A673 (cell line): ENCODE results near the gene WLS. TPM values are rescaled to one million over a fixed set of nuclear protein-coding genes. Genes with fewer than 3 reads are reported as not detected.

Source experiments
- BruUV-seq: library from RNA; stranded (reverse); fragments of 400-500 nt; replicated peaks from 2 replicates; lab custom pipeline; 2021; lab: Mats Ljungman, UMichigan
- CTCF ChIA-PET: fragments of 300-600 bp; sonication (Branson Sonifier 250); formaldehyde crosslinking; loops from one replicate; lab custom pipeline; 2022; ENCODE audit warnings: antibody characterized with exemption; lab: Charles Lee
- POLR2A ChIA-PET: fragments of 300-600 bp; sonication (Branson Sonifier 250); formaldehyde crosslinking; loops from one replicate; lab custom pipeline; 2022; ENCODE audit warnings: antibody characterized with exemption; ENCODE audit not compliant: low non-redundant PET; lab: Charles Lee
- DNase-seq: peaks from one replicate; pipeline ENCODE4 v3.0.0-alpha.2; 2015; ENCODE audit warnings: low spot score
- H3K27ac ChIP-seq: fragments of 200-600 bp; sonication (generic); 2 replicates; pipeline ENCODE4 v1.5.1; 2016; ENCODE audit warnings: mixed run types, low read depth, mild to moderate bottlenecking, mixed read lengths, antibody characterized with exemption, low read length; ENCODE audit not compliant: poor library complexity, severe bottlenecking
- H3K27me3 ChIP-seq: fragments of 200-600 bp; sonication (generic); replicated peaks from 2 replicates; pipeline ENCODE4 v1.6.1; 2017; ENCODE audit warnings: mixed run types, low read depth, mild to moderate bottlenecking, mixed read lengths, antibody characterized with exemption, low read length; ENCODE audit not compliant: insufficient read depth, poor library complexity
- H3K36me3 ChIP-seq: fragments of 200-600 bp; sonication (generic); 2 replicates; pipeline ENCODE4 v1.6.1; 2016; ENCODE audit warnings: mixed run types, mild to moderate bottlenecking, mixed read lengths, antibody characterized with exemption, low read length; ENCODE audit not compliant: insufficient read depth, poor library complexity, severe bottlenecking
- H3K4me1 ChIP-seq: fragments of 200-600 bp; sonication (generic); 2 replicates; pipeline ENCODE4 v1.6.1; 2017; ENCODE audit warnings: mixed run types, mild to moderate bottlenecking, mixed read lengths, antibody characterized with exemption, low read length; ENCODE audit not compliant: insufficient read depth, poor library complexity, severe bottlenecking
- H3K4me3 ChIP-seq: fragments of 200-600 bp; sonication (generic); 2 replicates; pipeline ENCODE4 v1.5.1; 2016; ENCODE audit warnings: low read depth, mixed run types, mild to moderate bottlenecking, mixed read lengths, low read length; ENCODE audit not compliant: poor library complexity, severe bottlenecking
- H3K9me3 ChIP-seq: fragments of 200-600 bp; sonication (generic); 2 replicates; pipeline ENCODE4 v1.6.1; 2016; ENCODE audit warnings: mixed run types, low read depth, mild to moderate bottlenecking, mixed read lengths, antibody characterized with exemption, low read length; ENCODE audit not compliant: poor library complexity, severe bottlenecking
- CTCF ChIP-seq: fragments of 300-800, 200-600 bp; sonication (generic); conservative IDR thresholded peaks from 2 replicates; pipeline ENCODE4 v1.5.1; 2017; ENCODE audit warnings: low read depth, mild to moderate bottlenecking, antibody characterized with exemption, low read length, moderate library complexity, mixed read lengths
- EZH2 ChIP-seq: fragments of 200-600 bp; sonication (generic); IDR thresholded peaks from 2 replicates; pipeline ENCODE4 v1.6.1; 2017; ENCODE audit warnings: borderline replicate concordance, low read depth, mild to moderate bottlenecking, mixed read lengths, antibody characterized with exemption, low read length; ENCODE audit not compliant: poor library complexity, severe bottlenecking
- intact Hi-C: fragments of 100-400 bp; cut with micrococcal nuclease; formaldehyde crosslinking; loops from one replicate; pipeline ENCODE4 v1.10.0; 2022; ENCODE audit not compliant: unreplicated experiment
- microRNA-seq: library from miRNA; unstranded; fragments of <30 nt; microRNA quantifications from one replicate; pipeline ENCODE4 v1.2.0, GENCODE V29; 2021
- total RNA-seq: library from RNA; stranded (reverse); gene quantifications from 2 replicates; pipeline ENCODE4 v1.2.3, GENCODE V29; 2021

Gene WLS
- total RNA-seq, 1 experiment from 2014 or later: 144 TPM

- no TSS peak for BruUV-seq
- CTCF ChIA-PET: no interaction called here
- Histone ChIP-seq H3K9me3 (no peaks in the 10 kb centered on the region), H3K36me3 (no peaks in the 10 kb centered on the region), H3K4me1 (no peaks in the 10 kb centered on the region), H3K27ac (no peak overlapping the region), H3K4me3 (no peak overlapping the region), H3K27me3 (no peaks in the 10 kb centered on the region)
- TF ChIP-seq EZH2: no peak
- TF ChIP-seq CTCF: no peak
- POLR2A ChIA-PET: no interaction called here
- intact Hi-C loops: no loop called here
- no peak for DNase-seq
Measured at GRCh38 chr1:68083686-68084085, 148.6 kb downstream of the WLS start.

GRCh38 chr1:68081775-68082283 lies 150.5 kb downstream of the WLS start:
- Histone ChIP-seq H3K27ac (no peak overlapping the region), H3K4me1 (peaks cover 5% of the 10 kb centered on the region), H3K9me3 (no peaks in the 10 kb centered on the region), H3K27me3 (no peaks in the 10 kb centered on the region), H3K4me3 (no peak overlapping the region), H3K36me3 (no peaks in the 10 kb centered on the region)
- no peak for TF ChIP-seq CTCF
- no peak for TF ChIP-seq EZH2
- intact Hi-C loops: no loop called here
- BruUV-seq: no TSS peak
- no peak for DNase-seq
- POLR2A ChIA-PET: no interaction called here
- CTCF ChIA-PET: no interaction called here

DNA sequence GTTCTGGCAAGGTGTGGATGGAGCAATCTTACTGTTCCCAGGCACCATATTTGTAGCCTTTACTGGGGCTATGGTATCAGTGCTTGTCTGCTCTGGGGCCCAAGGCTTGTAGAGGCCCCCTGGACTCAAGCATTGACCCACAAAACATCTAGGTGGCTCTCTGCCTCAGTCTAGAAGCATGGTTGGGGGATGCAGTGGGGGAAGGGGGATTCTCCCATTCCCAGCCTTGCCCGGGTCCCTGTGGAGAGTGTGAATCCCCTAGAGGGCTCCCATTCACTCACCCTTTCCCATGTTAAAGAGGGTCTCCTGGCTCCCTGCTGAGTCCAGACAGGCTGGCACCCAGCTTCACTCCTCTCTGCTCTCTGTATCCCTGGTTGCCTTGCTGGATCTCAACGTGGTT lies 153.7 kb downstream of the WLS start:
- H3K27ac ChIP-seq: no peak overlapping the region
- DNase-seq: no peak
- no peaks in the 10 kb centered on the region for H3K36me3 ChIP-seq
- BruUV-seq: no TSS peak
- TF ChIP-seq EZH2: no peak
- TF ChIP-seq CTCF: no peak
- ChIA-PET POLR2A (no interaction called here), CTCF (no interaction called here)
- H3K9me3 ChIP-seq: no peaks in the 10 kb centered on the region
- intact Hi-C loops: no loop called here
- H3K4me1 ChIP-seq: peaks cover 5% of the 10 kb centered on the region
- H3K27me3 ChIP-seq: no peaks in the 10 kb centered on the region
- H3K4me3 ChIP-seq: no peak overlapping the region

Small RNA genes lying within 50 kb of the gene (microRNA-seq; reads per million reads assigned to microRNA genes)
- 12.9 reads per million, percentile 35 among the genes with 10 or more reads in this experiment for gene MIR1262

Other genes starting within 250 kb of the WLS start
- 0.94 and 1.1 TPM in 2 replicates for gene DIRAS3, start 181.9 kb downstream of the WLS start, total RNA-seq
- gene RPE65, start 217.4 kb upstream of the WLS start, total RNA-seq: not detected in 2 replicates